HEK293 (cell line): ENCODE measurements around the gene RAD52.

Source experiments
- CTCF ChIP-seq: fragments of 450-650 bp; formaldehyde crosslinking; IDR thresholded peaks from 2 replicates; pipeline ENCODE4 v1.5.1; 2016; ENCODE audit warnings: missing biosample characterization, missing genetic modification characterization
- KLF8 ChIP-seq: fragments of 450-650 bp; formaldehyde crosslinking; IDR thresholded peaks from 2 replicates; pipeline ENCODE4 v1.5.1; 2016; ENCODE audit warnings: missing biosample characterization, missing genetic modification characterization
- PRDM1 ChIP-seq: fragments of 450-650 bp; formaldehyde crosslinking; IDR thresholded peaks from 2 replicates; pipeline ENCODE4; 2016; ENCODE audit warnings: missing biosample characterization, missing genetic modification characterization
- ZNF624 ChIP-seq: fragments of 450-650 bp; formaldehyde crosslinking; IDR thresholded peaks from 2 replicates; pipeline ENCODE4 v1.5.1; 2017; ENCODE audit warnings: missing biosample characterization, missing genetic modification characterization
- ZNF629 ChIP-seq: fragments of 450-650 bp; formaldehyde crosslinking; IDR thresholded peaks from 2 replicates; pipeline ENCODE4 v1.5.1; 2017; ENCODE audit warnings: missing biosample characterization, missing genetic modification characterization
- ZNF704 ChIP-seq: fragments of 450-650 bp; formaldehyde crosslinking; IDR thresholded peaks from 2 replicates; pipeline ENCODE4 v1.5.1; 2016; ENCODE audit warnings: missing biosample characterization, missing genetic modification characterization
- ZNF768 ChIP-seq: fragments of 450-650 bp; formaldehyde crosslinking; IDR thresholded peaks from 2 replicates; pipeline ENCODE4 v1.5.1; 2018; ENCODE audit warnings: missing biosample characterization, mild to moderate bottlenecking, missing genetic modification characterization
- ZNF792 ChIP-seq: fragments of 450-650 bp; formaldehyde crosslinking; IDR thresholded peaks from 2 replicates; pipeline ENCODE4 v1.5.1; 2016; ENCODE audit warnings: missing biosample characterization, missing genetic modification characterization

- TF ChIP-seq CTCF (tag by site-specific recombination) = no peak
- TF ChIP-seq ZNF704 (tag by site-specific recombination) = no peak
- no peak for TF ChIP-seq ZNF624 (tag by site-specific recombination)
- TF ChIP-seq PRDM1 = no peak
- no peak for TF ChIP-seq ZNF629 (tag by site-specific recombination)
- no peak for TF ChIP-seq KLF8 (tag by site-specific recombination)
- TF ChIP-seq ZNF792 = no peak
- TF ChIP-seq ZNF768 = no peak
Measured at GRCh38 chr12:922285-922684, 27.2 kb downstream of the RAD52 start.
